A549 (cell line): ENCODE data around the gene WNT3A. TPM values are rescaled to one million over a fixed set of nuclear protein-coding genes. Genes with fewer than 3 reads are reported as not detected.

ENCODE experiments used
- ATAC-seq, 2 experiments: fragments of 200-7000 bp in 1 of 2; fragments of >200 bp in 1 of 2; cut with Nextera tagmentation in 1 of 2; cut with Tn5 transposase in 1 of 2; 3 replicates each; pipeline versions ENCODE4 v1.8.0 to v1.9.1; 2018 to 2020; ENCODE audit warnings: mild to moderate bottlenecking in 1 of 2, moderate library complexity in 1 of 2
- CTCF ChIA-PET: fragments of 300-600 bp; sonication (Branson Sonifier 250); formaldehyde crosslinking; extraction: SDS; loops from one replicate; lab custom pipeline; 2021; ENCODE audit warnings: antibody characterized with exemption, inconsistent platforms; lab: Yijun Ruan, JAX
- POLR2A ChIA-PET: fragments of 350-600 bp; formaldehyde crosslinking; extraction: SDS; loops from one replicate; lab custom pipeline; 2021; ENCODE audit warnings: antibody characterized with exemption, inconsistent platforms; lab: Yijun Ruan, JAX
- DNase-seq, 2 experiments: peaks; one replicate each; pipeline versions ENCODE4 v3.0.0 to v3.0.0-alpha.2; 2011 to 2016; ENCODE audit warnings: low read depth in 1 of 2, low spot score in 1 of 2
- FAIRE-seq: peaks from 2 replicates; lab custom pipeline; 2011; peaks lifted over from hg19 to GRCh38; lab: Jason Lieb, UNC
- H3K27ac ChIP-seq, 2 experiments: fragments of >200 bp; sonication (Bioruptor Twin); formaldehyde crosslinking; 3 replicates each; pipeline ENCODE4 v1.5.1; 2016 to 2017
- H3K4me1 ChIP-seq: fragments of >200 bp; sonication (Bioruptor Twin); formaldehyde crosslinking; 3 replicates; pipeline ENCODE4 v1.6.1; 2016
- H3K4me2 ChIP-seq: fragments of >200 bp; sonication (Bioruptor Twin); formaldehyde crosslinking; 3 replicates; pipeline ENCODE4 v1.6.1; 2016
- H3K4me3 ChIP-seq: fragments of >200 bp; sonication (Bioruptor Twin); formaldehyde crosslinking; 3 replicates; pipeline ENCODE4 v1.5.1; 2016
- H3K9me3 ChIP-seq: fragments of >200 bp; sonication (Bioruptor Twin); formaldehyde crosslinking; 3 replicates; pipeline ENCODE4 v1.6.1; 2016
- ATOH8 ChIP-seq: fragments of 250-450 bp; sonication (Bioruptor Pico); IDR thresholded peaks from 2 replicates; pipeline ENCODE4 v1.5.0; 2020; ENCODE audit warnings: low read depth, mild to moderate bottlenecking, moderate library complexity
- BHLHE40 ChIP-seq: IDR thresholded peaks from 2 replicates; pipeline ENCODE4 v1.6.1; 2012; ENCODE audit warnings: low read depth, low read length, inconsistent platforms
- CBX2 ChIP-seq: fragments of 200-600 bp; sonication (generic); IDR thresholded peaks from 2 replicates; pipeline ENCODE4 v1.6.1; 2016; ENCODE audit warnings: low read depth, mild to moderate bottlenecking, borderline replicate concordance
- CEBPB ChIP-seq, 2 experiments: fragments of >200 bp in 1 of 2; sonication (Bioruptor Twin) in 1 of 2; formaldehyde crosslinking in 1 of 2; IDR thresholded peaks; 2 replicates each; pipeline ENCODE4 v1.6.1; 2012 to 2016
- CHD2 ChIP-seq: fragments of 150-350 bp; IDR thresholded peaks from 2 replicates; pipeline ENCODE4 v1.6.1; 2014; ENCODE audit warnings: low read length; ENCODE audit not compliant: partially characterized antibody
- E2F6 ChIP-seq: IDR thresholded peaks from 2 replicates; pipeline ENCODE4 v1.6.1; 2012; ENCODE audit warnings: low read depth, borderline replicate concordance
- EHF ChIP-seq: fragments of 250-450 bp; sonication (Bioruptor Pico); IDR thresholded peaks from 2 replicates; pipeline ENCODE4 v1.5.0; 2020; ENCODE audit warnings: mild to moderate bottlenecking
- EHMT2 ChIP-seq: fragments of 200-600 bp; sonication (generic); IDR thresholded peaks from 2 replicates; pipeline ENCODE4 v1.6.1; 2016; ENCODE audit warnings: antibody characterized with exemption, low read depth, mild to moderate bottlenecking, moderate library complexity
- ELK1 ChIP-seq: fragments of 150-350 bp; IDR thresholded peaks from 2 replicates; pipeline ENCODE4 v1.6.1; 2014; ENCODE audit warnings: low read depth, mild to moderate bottlenecking, low read length
- ESRRA ChIP-seq: fragments of 150-350 bp; IDR thresholded peaks from 2 replicates; pipeline ENCODE4 v1.6.1; 2014; ENCODE audit warnings: mild to moderate bottlenecking, low read length, borderline replicate concordance
- FOSL2 ChIP-seq, 2 experiments: fragments of 450-650 bp in 1 of 2; fragments of >200 bp in 1 of 2; sonication (Bioruptor Twin) in 1 of 2; formaldehyde crosslinking; IDR thresholded peaks; 2 replicates each; pipeline versions ENCODE4 v1.5.0 to v1.6.1; 2016 to 2020; ENCODE audit warnings: mild to moderate bottlenecking in 1 of 2, moderate library complexity in 1 of 2
- GATA3 ChIP-seq: IDR thresholded peaks from 2 replicates; pipeline ENCODE4 v1.6.1; 2012; ENCODE audit warnings: borderline replicate concordance
- HES2 ChIP-seq: fragments of >200 bp; sonication (Bioruptor Twin); formaldehyde crosslinking; IDR thresholded peaks from 2 replicates; pipeline ENCODE4 v1.6.1; 2016
- HEYL ChIP-seq: fragments of 250-450 bp; sonication (Bioruptor Pico); IDR thresholded peaks from 2 replicates; pipeline ENCODE4 v1.8.0; 2021; ENCODE audit warnings: mild to moderate bottlenecking, moderate library complexity
- HMGXB4 ChIP-seq: fragments of 250-450 bp; sonication (Bioruptor Pico); IDR thresholded peaks from 2 replicates; pipeline ENCODE4 v1.5.0; 2021; ENCODE audit warnings: mild to moderate bottlenecking, moderate library complexity, borderline replicate concordance
- JUN ChIP-seq, 2 experiments: fragments of >200 bp; sonication (Bioruptor Twin); formaldehyde crosslinking; IDR thresholded peaks; 2 replicates in 1 of 2; 3 replicates in 1 of 2; pipeline ENCODE4 v1.6.1; 2016 to 2017
- JUNB ChIP-seq: fragments of >200 bp; sonication (Bioruptor Twin); formaldehyde crosslinking; IDR thresholded peaks from 2 replicates; pipeline ENCODE4 v1.6.1; 2016
- KDM1A ChIP-seq: fragments of 200-600 bp; sonication (generic); IDR thresholded peaks from 2 replicates; pipeline ENCODE4 v1.6.1; 2016; ENCODE audit warnings: low read depth, mild to moderate bottlenecking
- KDM5A ChIP-seq: fragments of 200-600 bp; sonication (generic); IDR thresholded peaks from 2 replicates; pipeline ENCODE4 v1.6.1; 2016; ENCODE audit warnings: antibody characterized with exemption, mild to moderate bottlenecking
- NPAS2 ChIP-seq: fragments of 250-450 bp; sonication (Bioruptor Pico); IDR thresholded peaks from 2 replicates; pipeline ENCODE4 v1.8.0; 2022; ENCODE audit warnings: mild to moderate bottlenecking, moderate library complexity, borderline replicate concordance
- POLR2A ChIP-seq: IDR thresholded peaks from 2 replicates; pipeline ENCODE4 v1.6.1; 2012; ENCODE audit warnings: mild to moderate bottlenecking, low read length
- RAD21 ChIP-seq, 2 experiments: fragments of >200 bp in 1 of 2; sonication (Bioruptor Twin) in 1 of 2; formaldehyde crosslinking in 1 of 2; IDR thresholded peaks in 1 of 2; conservative IDR thresholded peaks in 1 of 2; 2 replicates in 1 of 2; 3 replicates in 1 of 2; pipeline ENCODE4 v1.6.1; 2012 to 2018; ENCODE audit warnings: inconsistent platforms in 1 of 2
- RFX5 ChIP-seq: fragments of 450-650 bp; IDR thresholded peaks from 2 replicates; pipeline ENCODE4 v1.7.1; 2014; ENCODE audit warnings: antibody characterized with exemption, mild to moderate bottlenecking, moderate library complexity
- RNF2 ChIP-seq: fragments of 200-600 bp; sonication (generic); IDR thresholded peaks from 2 replicates; pipeline ENCODE4 v1.6.1; 2016; ENCODE audit warnings: low read depth, mild to moderate bottlenecking, antibody characterized with exemption, moderate library complexity, borderline replicate concordance
- TP53 ChIP-seq: fragments of 250-450 bp; sonication (Bioruptor Pico); IDR thresholded peaks from 2 replicates; pipeline ENCODE4 v1.5.0; 2021; ENCODE audit warnings: mild to moderate bottlenecking, moderate library complexity
- USF2 ChIP-seq: fragments of 450-650 bp; IDR thresholded peaks from 2 replicates; pipeline ENCODE4 v1.6.1; 2014; ENCODE audit warnings: antibody characterized with exemption
- ZC3H11A ChIP-seq: fragments of 450-650 bp; IDR thresholded peaks from 2 replicates; pipeline ENCODE4 v1.6.1; 2014; ENCODE audit warnings: antibody characterized with exemption, mild to moderate bottlenecking
- ZSCAN20 ChIP-seq: fragments of 250-450 bp; sonication (Bioruptor Pico); IDR thresholded peaks from 2 replicates; pipeline ENCODE4 v1.8.0; 2022; ENCODE audit warnings: mild to moderate bottlenecking, moderate library complexity
- WGBS: methylation state at CpG from one replicate; pipeline ENCODE4 v1.1.6; 2017; ENCODE audit errors: missing lambda C conversion rate; 5-methylcytosine and 5-hydroxymethylcytosine counted together
- polyA plus RNA-seq, 4 experiments: library from polyadenylated mRNA; depleted of rRNA in 3 of 4; stranded (reverse); fragments of >200 nt; fragmentation: RNase III in 1 of 4; extraction: RNeasy Plus Mini Kit Qiagen cat#74134 plus additional on column Dnase treatment in 1 of 4; gene quantifications; 2 replicates in 3 of 4; 3 replicates in 1 of 4; pipeline ENCODE4 v1.2.3, GENCODE V29; 2011 to 2017

The WNT3A gene
- polyA plus RNA-seq, 2 of the 4 experiments (the other 2 are of a cell fraction) = not detected

GRCh38 chr1:228104526-228105269, 97.9 kb downstream of the WNT3A start:
- no peak for ATAC-seq
- no peak for FAIRE-seq
- 77% methylated on average over 6 of the region's 7 CpGs for WGBS
- Histone ChIP-seq H3K4me2 (no peak overlapping the region), H3K4me1 (peaks cover 16% of the 10 kb centered on the region; the same call in 2 of the 3 replicates), H3K27ac (no peak overlapping the region), H3K4me3 (no peak overlapping the region), H3K9me3 (no peaks in the 10 kb centered on the region)
- POLR2A ChIA-PET = no interaction called here
- DNase-seq = no peak
- CTCF ChIA-PET = interaction anchor here (0.7 to 2.7 kb wide), 3 partner anchors 14 to 26 kb away, joined by 3 to 9 read pairs (median 3); no protein-coding TSS in a partner anchor
- TF ChIP-seq BHLHE40 = no peak
- TF ChIP-seq GATA3 = no peak
- no peak for TF ChIP-seq EHMT2
- no peak for TF ChIP-seq USF2
- TF ChIP-seq ELK1 = no peak
- TF ChIP-seq HES2 = no peak
- no peak for TF ChIP-seq RAD21 (conservative IDR thresholded peaks at IDR 0.05 in 1 of 2, IDR thresholded peaks at IDR 0.05 in 1 of 2)
- TF ChIP-seq RFX5 = no peak
- TF ChIP-seq RNF2 = no peak
- no peak for TF ChIP-seq ZC3H11A
- no peak for TF ChIP-seq TP53 (CRISPR knock-in tag)
- no peak for TF ChIP-seq CEBPB (IDR thresholded peaks at IDR 0.05)
- TF ChIP-seq HEYL (CRISPR knock-in tag) = no peak
- TF ChIP-seq JUN (IDR thresholded peaks at IDR 0.05) = no peak
- TF ChIP-seq CHD2 = no peak
- TF ChIP-seq FOSL2 (IDR thresholded peaks at IDR 0.05) = no peak
- no peak for TF ChIP-seq FOSL2 (CRISPR knock-in tag; IDR thresholded peaks at IDR 0.05)

GRCh38 chr1:228105270-228105995, 98.6 kb downstream of the WNT3A start:
- no peak overlapping the region for H3K4me3 ChIP-seq
- H3K9me3 ChIP-seq = no peaks in the 10 kb centered on the region
- H3K4me1 ChIP-seq = peaks cover 21% of the 10 kb centered on the region
- ATAC-seq (no peak), FAIRE-seq (no peak), DNase-seq (no peak)
- POLR2A ChIA-PET = interaction anchor here (1.4 kb wide), 1 partner anchor 15 kb away, joined by 3 read pairs; no protein-coding TSS in a partner anchor
- 94% methylated on average over 7 of the region's 9 CpGs for WGBS
- H3K27ac ChIP-seq = no peak overlapping the region
- no peak overlapping the region for H3K4me2 ChIP-seq
- CTCF ChIA-PET = interaction anchor here (0.7 to 2.7 kb wide), 4 partner anchors 15 to 409 kb away, joined by 3 to 9 read pairs (median 4); no protein-coding TSS in a partner anchor
- TF ChIP-seq JUN (IDR thresholded peaks at IDR 0.05) (no peak), POLR2A (no peak), E2F6 (no peak), RFX5 (no peak), KDM1A (no peak), NPAS2 (CRISPR knock-in tag) (no peak), HEYL (CRISPR knock-in tag) (no peak), CHD2 (no peak), CBX2 (no peak), KDM5A (no peak), ZSCAN20 (no peak), HMGXB4 (CRISPR knock-in tag) (no peak), ELK1 (no peak), EHF (CRISPR knock-in tag) (no peak), JUNB (no peak), ESRRA (no peak), ATOH8 (CRISPR knock-in tag) (no peak)
